Type B pancreatic cell (in vitro differentiated cells): ENCODE data around the gene IFT74. TPM values are rescaled to one million over a fixed set of nuclear protein-coding genes. Genes with fewer than 3 reads are reported as not detected.
A peak's percentile ranks its signal among the peaks of the same experiment; 100 is the strongest.

ENCODE experiments used
- DNase-seq: peaks from one replicate; pipeline ENCODE4 v3.0.0; 2021; ENCODE audit warnings: mixed read lengths; ENCODE audit not compliant: unreplicated experiment; ENCODE audit errors: extremely low spot score
- H3K27ac Mint-ChIP-seq: 2 replicates; pipeline ENCODE4 v1.8.0; 2021; ENCODE audit warnings: mild to moderate bottlenecking, mixed read lengths
- H3K27me3 Mint-ChIP-seq: 2 replicates; pipeline ENCODE4 v1.8.0; 2021; ENCODE audit warnings: mixed read lengths
- H3K36me3 Mint-ChIP-seq: 2 replicates; pipeline ENCODE4 v1.8.0; 2021; ENCODE audit warnings: mixed read lengths
- H3K4me1 Mint-ChIP-seq: one replicate; pipeline ENCODE4 v1.8.0; 2021; ENCODE audit warnings: mixed read lengths; ENCODE audit not compliant: unreplicated experiment
- H3K4me3 Mint-ChIP-seq: 2 replicates; pipeline ENCODE4 v1.8.0; 2021; ENCODE audit warnings: mild to moderate bottlenecking, mixed read lengths
- H3K9me3 Mint-ChIP-seq: 2 replicates; pipeline ENCODE4 v1.8.0; 2021; ENCODE audit warnings: mixed read lengths
- total RNA-seq: library from RNA; stranded (reverse); gene quantifications from 2 replicates; pipeline ENCODE4 v1.2.1, GENCODE V29; 2021; ENCODE audit warnings: low replicate concordance
- TF ChIP-seq, protein P1 (sequence below): fragments of 200-600 bp; sonication (generic); conservative IDR thresholded peaks from 2 replicates; pipeline ENCODE4 v1.5.0; 2021; ENCODE audit warnings: antibody characterized with exemption, mild to moderate bottlenecking

The IFT74 gene
- total RNA-seq, 1 donor from 2014 or later = 19.3 TPM

- Mint-ChIP-seq H3K4me3 (peak within 1 kb of the TSS; percentile 98), H3K27me3 (no peaks in the 10 kb centered on the region), H3K36me3 (peaks cover 9% of the 10 kb centered on the region), H3K27ac (peak within 1 kb of the TSS; percentile 100), H3K4me1 (peaks cover 18% of the 10 kb centered on the region), H3K9me3 (no peaks in the 10 kb centered on the region)
- peak; percentile 85 for DNase-seq
- TF ChIP-seq, protein P1, sequence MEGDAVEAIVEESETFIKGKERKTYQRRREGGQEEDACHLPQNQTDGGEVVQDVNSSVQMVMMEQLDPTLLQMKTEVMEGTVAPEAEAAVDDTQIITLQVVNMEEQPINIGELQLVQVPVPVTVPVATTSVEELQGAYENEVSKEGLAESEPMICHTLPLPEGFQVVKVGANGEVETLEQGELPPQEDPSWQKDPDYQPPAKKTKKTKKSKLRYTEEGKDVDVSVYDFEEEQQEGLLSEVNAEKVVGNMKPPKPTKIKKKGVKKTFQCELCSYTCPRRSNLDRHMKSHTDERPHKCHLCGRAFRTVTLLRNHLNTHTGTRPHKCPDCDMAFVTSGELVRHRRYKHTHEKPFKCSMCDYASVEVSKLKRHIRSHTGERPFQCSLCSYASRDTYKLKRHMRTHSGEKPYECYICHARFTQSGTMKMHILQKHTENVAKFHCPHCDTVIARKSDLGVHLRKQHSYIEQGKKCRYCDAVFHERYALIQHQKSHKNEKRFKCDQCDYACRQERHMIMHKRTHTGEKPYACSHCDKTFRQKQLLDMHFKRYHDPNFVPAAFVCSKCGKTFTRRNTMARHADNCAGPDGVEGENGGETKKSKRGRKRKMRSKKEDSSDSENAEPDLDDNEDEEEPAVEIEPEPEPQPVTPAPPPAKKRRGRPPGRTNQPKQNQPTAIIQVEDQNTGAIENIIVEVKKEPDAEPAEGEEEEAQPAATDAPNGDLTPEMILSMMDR = no peak
These were observed 9.2 kb upstream of the IFT74 start, which contains the start of gene PLAA for GRCh38 chr9:26946753-26947727. PLAA (minus strand) TSS chr9:26947242; CDS start chr9:26947045, 197 bp downstream.

GRCh38 chr9:26947736-26948135, 8.5 kb upstream of the IFT74 start:
- Mint-ChIP-seq H3K27me3 (no peaks in the 10 kb centered on the region), H3K9me3 (no peaks in the 10 kb centered on the region), H3K36me3 (peaks cover 6% of the 10 kb centered on the region), H3K4me3 (peak overlapping the region; percentile 98), H3K4me1 (peaks cover 16% of the 10 kb centered on the region), H3K27ac (peak overlapping the region; percentile 100)
- no peak for DNase-seq
- TF ChIP-seq, protein P1 = no peak

DNA sequence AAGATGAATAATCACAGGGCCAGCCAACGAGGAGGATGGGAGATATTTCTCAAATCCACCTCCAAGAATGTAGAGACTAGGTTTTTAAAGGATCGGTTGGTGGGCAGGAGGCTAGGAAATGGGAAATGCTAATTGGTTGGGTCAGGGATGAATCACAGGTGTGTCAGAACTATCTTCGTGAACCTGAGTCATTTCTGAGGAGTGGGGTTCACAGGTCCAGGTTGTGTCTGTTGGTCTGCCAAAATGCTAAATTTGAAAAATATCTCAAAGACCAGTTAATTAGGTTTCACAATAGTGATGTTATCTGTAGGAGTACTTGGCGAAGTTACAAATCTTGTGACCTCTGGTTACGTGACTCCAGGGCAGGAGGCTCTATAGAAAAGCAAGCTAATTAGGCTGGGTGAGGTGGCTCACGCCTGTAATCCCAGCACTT, 6.6 kb upstream of the IFT74 start:
- Mint-ChIP-seq H3K36me3 (no peaks in the 10 kb centered on the region), H3K27ac (no peak overlapping the region), H3K4me3 (peak overlapping the region; percentile 42), H3K4me1 (peaks cover 10% of the 10 kb centered on the region), H3K27me3 (no peaks in the 10 kb centered on the region), H3K9me3 (no peaks in the 10 kb centered on the region)
- no peak for DNase-seq
- TF ChIP-seq, protein P1 = no peak

- no peaks in the 10 kb centered on the region for H3K36me3 Mint-ChIP-seq
- H3K4me3 Mint-ChIP-seq = no peak overlapping the region
- TF ChIP-seq, protein P1 = no peak
These were observed 5.7 kb upstream of the IFT74 start for GRCh38 chr9:26950521-26950920.

DNA sequence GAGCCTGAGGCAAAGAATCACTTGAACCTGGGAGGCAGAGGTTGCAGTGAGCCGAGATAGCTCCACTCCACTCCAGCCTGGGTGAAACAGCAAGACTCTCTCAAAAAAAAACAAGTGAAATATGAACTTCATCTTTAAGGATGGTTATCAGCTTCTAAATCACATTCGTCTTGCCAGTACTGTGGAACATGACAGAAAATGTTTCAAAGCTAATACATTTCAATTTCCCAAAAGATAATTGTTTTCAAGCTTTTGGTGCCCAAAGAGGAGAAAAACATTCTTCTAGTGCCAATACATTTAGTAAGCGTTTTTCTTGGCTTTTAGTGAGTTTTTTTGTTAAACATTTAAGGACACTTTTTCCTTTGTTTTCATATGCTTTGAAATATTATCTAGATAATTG, 4.4 kb upstream of the IFT74 start:
- Mint-ChIP-seq H3K27ac (no peak overlapping the region), H3K9me3 (no peaks in the 10 kb centered on the region), H3K36me3 (no peaks in the 10 kb centered on the region), H3K4me3 (no peak overlapping the region), H3K4me1 (peaks cover 11% of the 10 kb centered on the region), H3K27me3 (no peaks in the 10 kb centered on the region)
- DNase-seq = no peak
- TF ChIP-seq, protein P1 = no peak

More at GRCh38 chr9:26950521-26950920, 5.7 kb upstream of the IFT74 start:
- Mint-ChIP-seq H3K9me3 (no peaks in the 10 kb centered on the region), H3K27ac (no peak overlapping the region), H3K4me1 (peaks cover 11% of the 10 kb centered on the region), H3K27me3 (no peaks in the 10 kb centered on the region)
- no peak for DNase-seq
